Measurements from ENCODE around the gene LRRTM1.

The LRRTM1 gene

DNA sequence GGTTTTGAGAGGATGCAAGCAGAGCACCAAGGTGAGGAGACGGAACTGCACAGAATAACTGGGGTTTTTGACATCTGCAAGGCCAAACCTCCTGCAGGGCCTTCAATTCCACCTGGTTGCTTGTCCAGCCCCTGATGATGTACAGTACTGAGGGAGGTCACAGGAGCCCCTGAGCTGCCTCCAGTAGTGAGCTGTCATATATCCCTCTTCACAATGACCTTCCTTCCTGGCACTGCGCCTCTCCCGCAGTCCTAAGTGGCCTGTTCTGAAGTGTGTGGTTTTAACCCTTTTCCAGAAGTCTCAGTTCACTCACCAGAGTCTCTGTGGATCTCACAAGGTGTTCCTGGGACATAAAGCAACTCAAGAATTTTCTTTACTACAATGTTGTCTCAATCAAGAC lies 45.3 kb downstream of the LRRTM1 start:
- Mint-ChIP-seq H3K27me3 (ENCODE audit: low read depth) (no peaks in the 10 kb centered on the region), H3K36me3 (ENCODE audit: low read depth) (no peaks in the 10 kb centered on the region)

DNA sequence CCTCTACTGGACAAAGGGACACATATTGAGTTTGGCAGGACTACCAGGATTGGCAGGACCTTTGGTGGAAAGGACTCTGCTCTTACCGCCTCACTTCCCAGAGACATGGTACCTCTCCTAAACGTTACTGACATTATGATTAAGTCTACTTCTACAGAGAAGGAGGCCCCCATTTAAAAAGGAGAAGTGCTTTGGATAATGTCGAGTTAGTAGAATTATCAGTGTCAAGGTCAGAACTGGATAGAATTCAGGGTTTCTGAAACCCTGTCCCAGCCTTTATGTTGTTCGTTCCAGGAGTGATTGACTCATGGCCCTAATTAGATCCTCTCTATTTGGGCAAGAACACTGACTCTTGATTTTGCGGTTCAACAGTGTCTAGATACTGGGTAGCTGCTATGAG lies 45.8 kb downstream of the LRRTM1 start:
- H3K27me3 Mint-ChIP-seq (ENCODE audit: low read depth), result no peaks in the 10 kb centered on the region
- TF ChIP-seq, protein P1, sequence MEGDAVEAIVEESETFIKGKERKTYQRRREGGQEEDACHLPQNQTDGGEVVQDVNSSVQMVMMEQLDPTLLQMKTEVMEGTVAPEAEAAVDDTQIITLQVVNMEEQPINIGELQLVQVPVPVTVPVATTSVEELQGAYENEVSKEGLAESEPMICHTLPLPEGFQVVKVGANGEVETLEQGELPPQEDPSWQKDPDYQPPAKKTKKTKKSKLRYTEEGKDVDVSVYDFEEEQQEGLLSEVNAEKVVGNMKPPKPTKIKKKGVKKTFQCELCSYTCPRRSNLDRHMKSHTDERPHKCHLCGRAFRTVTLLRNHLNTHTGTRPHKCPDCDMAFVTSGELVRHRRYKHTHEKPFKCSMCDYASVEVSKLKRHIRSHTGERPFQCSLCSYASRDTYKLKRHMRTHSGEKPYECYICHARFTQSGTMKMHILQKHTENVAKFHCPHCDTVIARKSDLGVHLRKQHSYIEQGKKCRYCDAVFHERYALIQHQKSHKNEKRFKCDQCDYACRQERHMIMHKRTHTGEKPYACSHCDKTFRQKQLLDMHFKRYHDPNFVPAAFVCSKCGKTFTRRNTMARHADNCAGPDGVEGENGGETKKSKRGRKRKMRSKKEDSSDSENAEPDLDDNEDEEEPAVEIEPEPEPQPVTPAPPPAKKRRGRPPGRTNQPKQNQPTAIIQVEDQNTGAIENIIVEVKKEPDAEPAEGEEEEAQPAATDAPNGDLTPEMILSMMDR (IDR thresholded peaks at IDR 0.05; ENCODE audit: unreplicated experiment in 3 of 3), result no peak
- no peaks in the 10 kb centered on the region for H3K9me3 Mint-ChIP-seq
- H3K36me3 Mint-ChIP-seq (ENCODE audit: low read depth), result no peaks in the 10 kb centered on the region
- H3K4me1 Mint-ChIP-seq, result no peaks in the 10 kb centered on the region
- H3K27ac Mint-ChIP-seq, result no peak overlapping the region
- no peak overlapping the region for H3K4me3 Mint-ChIP-seq

More for the DNA sequence above, 45.3 kb downstream of the LRRTM1 start:
- Mint-ChIP-seq H3K4me3 (no peak overlapping the region), H3K9me3 (no peaks in the 10 kb centered on the region), H3K4me1 (no peaks in the 10 kb centered on the region), H3K27ac (no peak overlapping the region)
- TF ChIP-seq, protein P1 (IDR thresholded peaks at IDR 0.05; ENCODE audit: unreplicated experiment in 3 of 3), result no peak

DNA sequence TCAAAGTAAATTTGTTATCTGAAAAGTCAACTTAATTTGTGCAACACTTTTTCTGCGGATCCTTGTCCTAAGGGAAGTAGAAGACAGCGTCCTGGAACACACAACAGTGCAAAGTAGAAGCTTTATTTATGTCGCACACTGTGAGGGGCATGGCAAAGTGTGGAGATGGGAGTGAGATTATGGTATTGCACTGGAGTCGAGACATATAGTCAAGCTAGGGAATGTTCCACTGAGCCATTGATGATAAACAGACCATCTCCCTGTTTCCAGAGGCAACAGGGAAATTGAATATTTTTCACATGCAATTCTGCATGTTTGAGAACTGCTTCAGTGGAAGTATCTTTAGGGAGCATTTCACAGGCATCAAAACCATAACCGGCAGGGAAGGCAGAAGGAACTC lies 46.2 kb downstream of the LRRTM1 start:
- TF ChIP-seq, protein P1 (IDR thresholded peaks at IDR 0.05; ENCODE audit: unreplicated experiment in 3 of 3), result no peak
- no peak overlapping the region for H3K27ac Mint-ChIP-seq
- no peaks in the 10 kb centered on the region for H3K4me1 Mint-ChIP-seq
- H3K36me3 Mint-ChIP-seq (ENCODE audit: low read depth), result no peaks in the 10 kb centered on the region
- no peak overlapping the region for H3K4me3 Mint-ChIP-seq
- H3K9me3 Mint-ChIP-seq, result no peaks in the 10 kb centered on the region
- no peaks in the 10 kb centered on the region for H3K27me3 Mint-ChIP-seq (ENCODE audit: low read depth)

DNA sequence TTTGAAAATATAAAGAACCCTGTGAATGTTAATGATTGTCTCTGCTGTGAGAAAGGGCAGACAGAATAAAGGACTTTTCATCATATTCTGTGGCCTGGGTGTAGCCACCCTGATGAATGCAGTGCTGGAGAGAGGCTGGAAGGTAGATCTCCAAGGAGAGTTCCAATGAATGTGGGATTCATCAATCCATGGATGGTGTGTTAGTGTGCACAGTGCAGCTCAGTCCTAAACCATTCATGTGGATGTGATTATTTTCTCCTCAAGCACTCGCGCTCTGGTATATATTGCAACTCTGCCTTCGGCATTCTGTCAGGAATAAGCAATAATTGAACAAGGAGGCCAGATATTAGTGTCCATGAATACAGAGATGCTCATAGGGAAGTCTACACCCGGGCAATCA lies 47.1 kb downstream of the LRRTM1 start:
- TF ChIP-seq, protein P1 (IDR thresholded peaks at IDR 0.05; ENCODE audit: unreplicated experiment in 3 of 3), result no peak
- no peak overlapping the region for H3K4me3 Mint-ChIP-seq
- no peaks in the 10 kb centered on the region for H3K36me3 Mint-ChIP-seq (ENCODE audit: low read depth)
- H3K27ac Mint-ChIP-seq, result no peak overlapping the region
- H3K27me3 Mint-ChIP-seq (ENCODE audit: low read depth), result no peaks in the 10 kb centered on the region
- no peaks in the 10 kb centered on the region for H3K4me1 Mint-ChIP-seq
- no peaks in the 10 kb centered on the region for H3K9me3 Mint-ChIP-seq

DNA sequence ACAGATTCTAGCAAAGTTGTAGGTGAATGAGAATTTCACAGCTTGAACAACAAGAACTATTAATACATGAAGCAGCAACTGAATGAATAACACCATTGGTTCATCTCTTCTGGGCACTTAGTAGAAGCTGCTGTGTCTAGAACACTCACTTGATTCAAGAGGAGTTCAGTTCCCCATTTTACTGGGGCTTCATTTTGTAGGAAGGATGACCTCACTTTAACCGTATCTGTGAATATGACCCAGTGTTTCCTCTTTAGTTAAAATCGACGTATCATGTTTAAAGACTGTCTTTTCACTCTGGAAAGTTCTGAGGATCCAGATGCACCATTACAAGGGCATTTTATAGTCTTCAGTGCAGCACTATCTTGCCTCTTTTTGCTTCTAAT lies 47.8 kb downstream of the LRRTM1 start:
- no peaks in the 10 kb centered on the region for H3K36me3 Mint-ChIP-seq (ENCODE audit: low read depth)
- no peak overlapping the region for H3K27ac Mint-ChIP-seq
- H3K4me3 Mint-ChIP-seq, result no peak overlapping the region
- H3K27me3 Mint-ChIP-seq (ENCODE audit: low read depth), result no peaks in the 10 kb centered on the region
- TF ChIP-seq, protein P1 (IDR thresholded peaks at IDR 0.05; ENCODE audit: unreplicated experiment in 3 of 3), result no peak
- no peaks in the 10 kb centered on the region for H3K4me1 Mint-ChIP-seq
- no peaks in the 10 kb centered on the region for H3K9me3 Mint-ChIP-seq

DNA sequence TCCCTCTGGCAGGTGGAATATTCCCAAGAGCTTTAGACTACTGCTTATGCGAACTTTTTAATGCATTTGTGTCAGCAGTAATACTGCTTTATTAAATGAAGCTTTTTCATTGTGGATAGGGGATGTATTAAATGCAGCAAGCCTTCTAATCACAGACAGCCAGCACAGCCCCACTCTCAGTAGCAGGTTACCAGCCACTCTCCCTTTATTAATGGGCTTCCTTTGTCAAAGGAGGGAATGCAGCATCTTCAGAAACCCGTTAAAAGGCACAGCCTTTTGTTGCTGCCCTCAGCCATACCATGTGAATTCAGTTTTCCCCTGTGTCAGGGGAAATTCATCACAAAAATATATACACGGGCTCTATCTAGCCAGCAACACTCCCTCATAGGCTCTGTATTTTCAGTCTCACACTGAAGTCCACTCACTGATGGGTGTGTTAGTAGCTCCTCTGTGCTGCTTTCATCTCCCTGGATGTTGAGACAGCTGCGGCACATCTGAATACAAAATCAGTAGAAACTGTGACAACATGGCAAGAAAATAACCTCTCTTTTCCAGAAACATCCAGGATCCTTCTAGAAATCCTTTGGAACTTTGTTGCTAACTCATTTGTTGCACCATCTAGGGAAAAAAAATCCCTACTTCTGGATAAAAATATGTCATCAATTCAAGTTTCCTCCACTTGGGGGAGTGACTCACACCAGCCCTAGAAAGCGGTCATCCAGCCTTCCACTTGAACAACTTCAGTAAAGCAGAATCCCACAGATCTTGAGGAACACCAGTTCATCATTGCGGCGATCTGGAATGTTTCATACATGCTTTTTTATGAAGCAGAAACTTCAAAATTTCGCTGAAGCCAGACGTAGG lies 48.4 kb downstream of the LRRTM1 start:
- TF ChIP-seq, protein P1 (IDR thresholded peaks at IDR 0.05; ENCODE audit: unreplicated experiment in 3 of 3), result peak in 1 of 3 experiments; percentile 46
- no peaks in the 10 kb centered on the region for H3K27me3 Mint-ChIP-seq (ENCODE audit: low read depth)
- H3K9me3 Mint-ChIP-seq, result no peaks in the 10 kb centered on the region
- H3K36me3 Mint-ChIP-seq (ENCODE audit: low read depth), result no peaks in the 10 kb centered on the region
- no peak overlapping the region for H3K4me3 Mint-ChIP-seq
- no peaks in the 10 kb centered on the region for H3K4me1 Mint-ChIP-seq
- no peak overlapping the region for H3K27ac Mint-ChIP-seq
